H1 (cell line): ENCODE results near the gene CACNA1C. TPM values are rescaled to one million over a fixed set of nuclear protein-coding genes. Genes with fewer than 3 reads are reported as not detected.

Experiments
- CTCF ChIA-PET: fragments of 300-600 bp; sonication (Branson Sonifier 250); formaldehyde crosslinking; loops from one replicate; lab custom pipeline; 2021; ENCODE audit not compliant: partially characterized antibody; lab: Charles Lee
- POLR2A ChIA-PET: fragments of 300-600 bp; sonication (Branson Sonifier 250); formaldehyde crosslinking; loops from one replicate; lab custom pipeline; 2021; ENCODE audit warnings: inconsistent platforms; ENCODE audit not compliant: partially characterized antibody; lab: Charles Lee
- DNase-seq, 2 experiments: peaks; one replicate each; pipeline versions ENCODE4 v3.0.0 to v3.0.0-alpha.2; 2010 to 2022; ENCODE audit warnings: low spot score in 2 of 2, low read depth in 1 of 2, mixed read lengths in 1 of 2
- FAIRE-seq: peaks from 2 replicates; lab custom pipeline; 2011; peaks lifted over from hg19 to GRCh38; lab: Jason Lieb, UNC
- H2AFZ ChIP-seq: 2 replicates; pipeline ENCODE4 v1.8.1; 2012; ENCODE audit warnings: low read length, inconsistent platforms
- H2AK5ac ChIP-seq: 2 replicates; pipeline ENCODE4 v1.6.1; 2013; ENCODE audit warnings: low read depth, low read length
- H2BK120ac ChIP-seq: replicated peaks from 2 replicates; pipeline ENCODE3; 2013; ENCODE audit warnings: low read depth, low read length, inconsistent platforms
- H2BK12ac ChIP-seq: 2 replicates; pipeline ENCODE4 v1.6.1; 2013; ENCODE audit warnings: low read depth, low read length
- H2BK15ac ChIP-seq: 2 replicates; pipeline ENCODE4 v1.6.1; 2013; ENCODE audit warnings: low read length
- H2BK20ac ChIP-seq: 2 replicates; pipeline ENCODE4 v1.6.1; 2013; ENCODE audit warnings: low read length
- H2BK5ac ChIP-seq: 2 replicates; pipeline ENCODE4 v1.6.1; 2013; ENCODE audit warnings: low read depth, low read length
- H3K14ac ChIP-seq: 2 replicates; pipeline ENCODE4 v1.6.1; 2013; ENCODE audit warnings: inconsistent platforms; ENCODE audit not compliant: insufficient read length
- H3K18ac ChIP-seq: 2 replicates; pipeline ENCODE4 v1.6.1; 2013; ENCODE audit warnings: low read length; ENCODE audit errors: extremely low read depth
- H3K23ac ChIP-seq: 2 replicates; pipeline ENCODE4 v1.6.1; 2013; ENCODE audit warnings: inconsistent platforms; ENCODE audit not compliant: insufficient read length
- H3K23me2 ChIP-seq: 2 replicates; pipeline ENCODE4 v1.6.1; 2013; ENCODE audit warnings: low read depth, low read length
- H3K27ac ChIP-seq: 2 replicates; pipeline ENCODE4 v1.6.1; 2011; ENCODE audit warnings: low read depth, low read length, inconsistent platforms
- H3K27me3 ChIP-seq, 4 experiments: replicated peaks in 1 of 4; 1 replicate in 1 of 4; 2 replicates in 3 of 4; pipeline versions ENCODE4 v1.6.1 to v1.8.1; 2011 to 2013; ENCODE audit warnings: low read length in 3 of 4, mild to moderate bottlenecking in 3 of 4, inconsistent platforms in 2 of 4, mixed read lengths in 2 of 4, moderate library complexity in 1 of 4; ENCODE audit not compliant: control insufficient read depth in 3 of 4, insufficient read depth in 3 of 4; ENCODE audit errors: extremely low read depth in 1 of 4
- H3K36me3 ChIP-seq, 4 experiments: 2 replicates each; pipeline versions ENCODE4 v1.6.1 to v1.8.1; 2011 to 2013; ENCODE audit warnings: mild to moderate bottlenecking in 4 of 4, low read length in 3 of 4, moderate library complexity in 2 of 4, control low read depth in 1 of 4, inconsistent platforms in 1 of 4; ENCODE audit not compliant: insufficient read depth in 4 of 4, control insufficient read depth in 2 of 4
- H3K4ac ChIP-seq: replicated peaks from 2 replicates; pipeline ENCODE3; 2013; ENCODE audit warnings: low read length, low read depth, mixed read lengths, inconsistent platforms; ENCODE audit not compliant: insufficient read length
- H3K4me1 ChIP-seq, 4 experiments: replicated peaks in 1 of 4; 1 replicate in 1 of 4; 2 replicates in 3 of 4; pipeline versions ENCODE4 v1.6.1 to v1.8.1; 2011 to 2013; ENCODE audit warnings: low read length in 3 of 4, inconsistent platforms in 2 of 4, mixed read lengths in 1 of 4; ENCODE audit not compliant: insufficient read depth in 4 of 4, control insufficient read depth in 3 of 4
- H3K4me2 ChIP-seq, 2 experiments: 2 replicates each; pipeline versions ENCODE4 v1.6.1 to v1.8.1; 2011 to 2013; ENCODE audit warnings: low read depth in 2 of 2, low read length in 2 of 2, control low read depth in 1 of 2, inconsistent platforms in 1 of 2, mild to moderate bottlenecking in 1 of 2; ENCODE audit not compliant: insufficient read depth in 1 of 2
- H3K4me3 ChIP-seq, 4 experiments: fragments of 200-600, 300-600 bp in 1 of 4; sonication (generic), shearing (Covaris generic), sonication (Bioruptor Twin) in 1 of 4; 2 replicates each; pipeline versions ENCODE4 v1.5.1 to v1.8.1; 2011 to 2016; ENCODE audit warnings: low read length in 4 of 4, low read depth in 3 of 4, control low read depth in 2 of 4, inconsistent platforms in 2 of 4, mild to moderate bottlenecking in 2 of 4, mixed read lengths in 1 of 4, moderate library complexity in 1 of 4; ENCODE audit not compliant: insufficient read depth in 2 of 4; ENCODE audit errors: extremely low read depth in 1 of 4
- H3K56ac ChIP-seq: replicated peaks from 2 replicates; pipeline ENCODE3; 2013; ENCODE audit warnings: low read depth, mild to moderate bottlenecking, mixed read lengths, low read length, inconsistent platforms; ENCODE audit not compliant: insufficient read length
- H3K79me1 ChIP-seq: 2 replicates; pipeline ENCODE4 v1.6.1; 2013; ENCODE audit warnings: low read depth, low read length, control low read depth
- H3K79me2 ChIP-seq, 2 experiments: 2 replicates each; pipeline versions ENCODE4 v1.6.1 to v1.8.1; 2012 to 2013; ENCODE audit warnings: low read length in 2 of 2, mild to moderate bottlenecking in 2 of 2, inconsistent platforms in 1 of 2; ENCODE audit not compliant: insufficient read depth in 2 of 2, control insufficient read depth in 1 of 2
- H3K9ac ChIP-seq, 4 experiments: replicated peaks in 1 of 4; 1 replicate in 1 of 4; 2 replicates in 3 of 4; pipeline versions ENCODE4 v1.6.1 to v1.8.1; 2011 to 2013; ENCODE audit warnings: low read depth in 3 of 4, low read length in 3 of 4, control low read depth in 2 of 4, mild to moderate bottlenecking in 2 of 4, moderate library complexity in 2 of 4, inconsistent platforms in 1 of 4; ENCODE audit errors: extremely low read depth in 1 of 4
- H3K9me3 ChIP-seq, 2 experiments: 2 replicates each; pipeline versions ENCODE4 v1.6.1 to v1.8.1; 2012 to 2013; ENCODE audit warnings: mild to moderate bottlenecking in 2 of 2, moderate library complexity in 2 of 2, control low read depth in 1 of 2, inconsistent platforms in 1 of 2, low read depth in 1 of 2, low read length in 1 of 2, mixed read lengths in 1 of 2; ENCODE audit not compliant: insufficient read depth in 2 of 2
- H4K20me1 ChIP-seq, 2 experiments: replicated peaks in 1 of 2; 2 replicates each; pipeline versions ENCODE3 to v1.8.1; 2011 to 2013; ENCODE audit warnings: inconsistent platforms in 2 of 2, low read length in 2 of 2, mild to moderate bottlenecking in 1 of 2; ENCODE audit not compliant: insufficient read depth in 2 of 2, control insufficient read depth in 1 of 2
- H4K5ac ChIP-seq: 2 replicates; pipeline ENCODE4 v1.6.1; 2013; ENCODE audit warnings: low read length, low read depth, mixed read lengths, inconsistent platforms; ENCODE audit not compliant: insufficient read length
- H4K8ac ChIP-seq: 2 replicates; pipeline ENCODE4 v1.8.0; 2013; ENCODE audit warnings: mild to moderate bottlenecking, moderate library complexity, low read length, inconsistent platforms; ENCODE audit not compliant: insufficient read depth; ENCODE audit errors: extremely low read depth
- H4K91ac ChIP-seq: replicated peaks from 2 replicates; pipeline ENCODE3; 2013; ENCODE audit warnings: low read length, mixed read lengths, inconsistent platforms; ENCODE audit not compliant: insufficient read length
- CBX5 ChIP-seq: fragments of 300-800, 300-1000 bp; sonication (generic); IDR thresholded peaks from 2 replicates; pipeline ENCODE4 v1.7.1; 2016; ENCODE audit warnings: antibody characterized with exemption, low read length, low read depth
- CHD2 ChIP-seq: IDR thresholded peaks from 2 replicates; pipeline ENCODE4 v1.6.1; 2012; ENCODE audit warnings: low read length, improper control_type of control experiment
- HDAC2 ChIP-seq, 2 experiments: fragments of 300-600 bp in 1 of 2; sonication (generic) in 1 of 2; IDR thresholded peaks; 2 replicates each; pipeline ENCODE4 v1.6.1; 2011 to 2012; ENCODE audit warnings: low read depth in 2 of 2, low read length in 2 of 2, mild to moderate bottlenecking in 2 of 2, moderate library complexity in 2 of 2, borderline replicate concordance in 1 of 2, inconsistent platforms in 1 of 2
- POLR2AphosphoS5 ChIP-seq: IDR thresholded peaks from 2 replicates; pipeline ENCODE4 v1.6.1; 2011; ENCODE audit warnings: low read depth, low read length
- TEAD4 ChIP-seq: IDR thresholded peaks from 2 replicates; pipeline ENCODE4 v1.6.1; 2012; ENCODE audit warnings: low read depth, low read length, inconsistent platforms, mixed read lengths
- WGBS, 2 experiments: shearing (Covaris generic) in 1 of 2; methylation state at CpG; one replicate each; pipeline versions ENCODE4 v1.1.6 to v1.1.7; 2013 to 2015; ENCODE audit warnings: low lambda C conversion rate in 2 of 2, mixed read lengths in 2 of 2, inconsistent platforms in 1 of 2, low coverage in 1 of 2, missing lambda C conversion rate in 1 of 2; ENCODE audit not compliant: insufficient replicate concordance in 2 of 2, insufficient coverage in 1 of 2, insufficient read length in 1 of 2; ENCODE audit errors: extremely low coverage in 1 of 2, missing lambda C conversion rate in 1 of 2; 5-methylcytosine and 5-hydroxymethylcytosine counted together
- polyA plus RNA-seq, 7 experiments: library from polyadenylated mRNA; depleted of rRNA in 3 of 7; stranded (reverse) in 5 of 7; unstranded in 2 of 7; fragments of >200 nt in 5 of 7; fragments of 200-250 nt in 2 of 7; gene quantifications; 1 replicate in 5 of 7; 2 replicates in 1 of 7; 4 replicates in 1 of 7; pipeline versions ENCODE4 v1.2.1 to v1.2.3, GENCODE V29; 2011 to 2013; ENCODE audit warnings: missing spikeins in 2 of 7, mixed read lengths in 2 of 7
- total RNA-seq: library from RNA; stranded (reverse); fragmentation: NEBNext Ultra II Directional; extraction: Animal tissue kit (Norgen Biotek cat#: 25700); gene quantifications from 2 replicates; pipeline ENCODE4 v1.2.1, GENCODE V29; 2021

The CACNA1C gene
- total and polyA plus RNA-seq, 2 of the 8 experiments (the other 6 are each of a cell fraction or from before 2014, with no cell fraction given): 1.3 TPM

- Histone ChIP-seq H3K9ac (no peak overlapping the region), H2AFZ (no peak overlapping the region), H3K79me2 (no peaks in the 10 kb centered on the region), H3K4me3 (no peak overlapping the region), H3K23ac (peak overlapping the region; percentile 33), H3K18ac (no peak overlapping the region), H3K56ac (no peak overlapping the region), H3K4ac (no peak overlapping the region), H2AK5ac (no peak overlapping the region), H3K36me3 (no peaks in the 10 kb centered on the region), H3K9me3 (no peaks in the 10 kb centered on the region), H3K79me1 (no peaks in the 10 kb centered on the region; the same call in 1 of the 2 replicates), H2BK120ac (no peak overlapping the region), H4K20me1 (no peaks in the 10 kb centered on the region), H3K23me2 (no peaks in the 10 kb centered on the region), H4K5ac (no peak overlapping the region), H3K14ac (no peak overlapping the region), H3K27me3 (no peaks in the 10 kb centered on the region), H3K27ac (no peak overlapping the region), H2BK5ac (no peak overlapping the region), H2BK15ac (no peak overlapping the region), H3K4me2 (no peak overlapping the region), H4K8ac (0 out of 2 replicates have a peak overlapping the region, but pooled peaks have one; percentile 8), H2BK12ac (no peak overlapping the region), H4K91ac (no peak overlapping the region), H3K4me1 (peaks cover 0 to 6% (median 4%) of the 10 kb centered on the region in 4 experiments; a peak in 5 of 7 replicates), H2BK20ac (no peak overlapping the region)
- DNase-seq (no peak), FAIRE-seq (no peak)
- CTCF ChIA-PET: no interaction called here
- POLR2A ChIA-PET: no interaction called here
- TF ChIP-seq TEAD4 (no peak), POLR2AphosphoS5 (no peak), CHD2 (no peak), HDAC2 (IDR thresholded peaks at IDR 0.05; ENCODE audit: borderline replicate concordance in 1 of 2, low read depth in 2 of 2, low read length in 2 of 2) (no peak), CBX5 (no peak)
- WGBS, 2 experiments: 88% methylated on average over 8 of the region's 10 CpGs; no CpG with 5 or more reads in 1 of the 2 experiments
Observed at GRCh38 chr12:2406903-2407302, 354.1 kb downstream of the CACNA1C start.
